GM18499 (cell line): ENCODE results near the gene DYNLRB1.

Experiments
- ATAC-seq: cut with Tn5 transposase; IDR thresholded peaks from one replicate; pipeline ENCODE4 v1.9.1; 2021; ENCODE audit warnings: moderate number of reproducible peaks; ENCODE audit not compliant: insufficient read depth, unreplicated experiment

DYNLRB1 gene

DNA sequence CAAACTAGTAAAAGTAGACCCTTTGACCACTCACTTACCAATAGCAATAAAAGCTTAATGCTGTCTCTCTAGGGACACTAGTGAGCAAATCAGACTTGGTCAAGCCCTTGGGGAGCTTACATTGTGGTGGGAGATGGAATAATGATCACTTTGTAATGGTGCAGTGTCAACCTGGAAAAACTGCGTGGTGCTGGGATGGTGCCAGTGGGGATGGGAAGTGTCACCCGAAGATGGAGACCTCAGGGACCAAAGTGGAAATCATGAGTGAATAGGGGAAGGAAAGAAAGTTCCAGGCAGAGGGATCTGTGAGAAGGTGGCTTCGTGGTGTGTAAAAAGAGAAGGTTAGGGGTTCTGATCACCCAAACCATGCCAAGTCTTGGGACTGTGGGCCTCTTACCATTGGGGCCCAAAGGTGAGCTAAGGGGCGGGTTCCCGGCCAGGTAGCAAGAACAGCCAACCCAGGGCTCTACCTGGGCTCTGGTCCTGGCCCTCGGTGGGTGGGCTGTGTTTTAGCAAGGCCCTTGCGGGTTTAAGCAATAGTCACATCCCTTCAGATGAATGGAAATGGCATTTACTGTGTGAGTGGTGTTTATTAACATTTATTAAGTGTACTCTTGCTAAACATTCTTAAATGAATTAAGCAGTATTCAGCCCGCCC, 15.5 kb downstream of the DYNLRB1 start:
- no peak for ATAC-seq

GRCh38 chr20:34532320-34532719, 16.1 kb downstream of the DYNLRB1 start:
- no peak for ATAC-seq

GRCh38 chr20:34532756-34533155, 16.5 kb downstream of the DYNLRB1 start:
- ATAC-seq = no peak

GRCh38 chr20:34534391-34535165, 18.4 kb downstream of the DYNLRB1 start:
- ATAC-seq = no peak

DNA sequence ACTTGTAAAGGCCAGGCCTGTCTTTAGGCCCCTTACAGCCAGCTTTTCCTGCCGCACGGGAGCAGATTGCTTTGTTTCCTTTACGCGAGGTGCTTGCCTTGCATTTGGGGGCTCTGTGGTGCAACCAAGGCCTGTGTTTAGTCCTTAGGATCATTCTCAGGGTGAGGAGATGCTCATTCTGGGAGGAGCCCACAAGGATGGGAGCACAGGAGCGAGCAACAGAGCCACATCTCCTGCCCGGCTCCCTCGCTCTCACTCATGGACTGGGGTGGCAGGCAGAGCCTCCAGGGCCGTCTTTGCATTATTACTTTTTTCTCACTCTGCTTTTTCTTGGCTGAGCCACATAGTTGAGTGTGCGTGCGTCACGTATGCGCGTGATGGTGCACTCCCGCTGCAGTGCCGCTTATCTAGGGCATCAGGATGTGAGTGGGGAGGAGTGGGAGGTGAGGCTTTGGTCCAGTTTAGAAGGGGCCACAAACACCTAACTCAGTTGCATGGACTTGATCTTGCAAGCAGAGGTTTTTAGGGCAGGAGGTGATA, 19.1 kb downstream of the DYNLRB1 start:
- ATAC-seq = no peak

DNA sequence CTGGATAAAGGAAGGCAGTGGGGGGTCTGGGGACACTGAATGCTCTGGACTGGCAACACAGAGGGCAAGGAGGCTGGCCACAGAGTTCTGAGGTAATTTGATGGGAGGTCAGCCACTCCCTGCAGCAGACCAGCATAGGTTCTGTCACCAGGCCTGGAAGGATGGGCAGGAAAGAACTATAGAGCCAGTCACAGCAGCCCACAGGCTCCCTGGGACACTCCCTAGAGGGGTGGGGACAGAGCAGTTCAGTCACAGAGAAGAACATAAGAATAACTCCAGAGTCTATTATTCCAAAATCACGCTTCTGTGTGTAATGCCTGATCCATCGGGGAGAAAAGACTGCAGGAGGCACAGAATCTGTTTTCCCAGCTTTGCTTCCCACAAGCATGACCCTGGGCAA, 19.6 kb downstream of the DYNLRB1 start:
- no peak for ATAC-seq

GRCh38 chr20:34536798-34537394, 20.7 kb downstream of the DYNLRB1 start:
- ATAC-seq = no peak

GRCh38 chr20:34537651-34538050, 21.4 kb downstream of the DYNLRB1 start:
- no peak for ATAC-seq

DNA sequence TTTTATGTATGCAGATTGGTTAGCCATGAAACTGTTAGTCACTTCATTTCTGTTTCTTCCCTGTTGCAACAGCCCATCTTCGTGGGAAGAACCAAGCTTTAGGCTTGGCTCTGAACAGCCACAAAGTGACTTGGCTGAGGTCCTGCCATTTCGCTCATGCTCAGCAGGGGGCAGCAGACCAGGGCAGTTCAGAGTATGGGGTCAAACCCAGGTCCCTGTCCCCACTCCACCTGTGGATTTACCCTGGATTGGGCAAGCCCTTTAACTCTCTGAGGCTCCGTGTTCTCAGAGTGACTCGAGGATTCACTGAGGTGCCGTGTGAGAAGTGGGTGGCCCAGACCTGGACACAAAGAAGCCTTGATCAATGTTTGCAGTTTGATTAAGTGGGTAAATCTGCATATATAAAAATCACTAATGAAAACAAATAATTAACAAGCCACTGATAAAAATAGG, 22.5 kb downstream of the DYNLRB1 start:
- ATAC-seq = no peak

GRCh38 chr20:34539756-34540155, 23.5 kb downstream of the DYNLRB1 start:
- ATAC-seq = no peak

GRCh38 chr20:34540596-34541263, 24.5 kb downstream of the DYNLRB1 start:
- no peak for ATAC-seq

GRCh38 chr20:34541264-34541901, 25.2 kb downstream of the DYNLRB1 start:
- no peak for ATAC-seq

DNA sequence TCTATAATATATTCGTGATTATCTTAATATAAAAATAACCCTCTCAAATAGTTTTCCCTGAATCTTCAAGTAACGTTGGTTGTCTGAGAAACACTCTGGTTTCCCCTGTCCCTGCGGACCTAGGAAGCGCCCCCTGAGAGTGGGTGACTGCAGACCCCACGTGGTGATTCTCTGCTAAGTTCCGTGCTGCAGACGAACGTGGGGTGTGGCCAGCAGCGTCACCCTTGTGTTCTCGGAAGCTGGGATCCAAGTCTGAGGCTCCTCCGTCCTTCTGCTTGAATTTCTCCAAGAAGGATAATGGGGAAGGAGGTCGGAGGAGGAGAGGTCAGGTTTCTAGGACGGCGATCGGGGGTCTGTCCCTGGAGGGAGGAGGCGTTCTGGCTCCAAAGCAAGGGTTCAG, 25.7 kb downstream of the DYNLRB1 start:
- ATAC-seq = no peak

DNA sequence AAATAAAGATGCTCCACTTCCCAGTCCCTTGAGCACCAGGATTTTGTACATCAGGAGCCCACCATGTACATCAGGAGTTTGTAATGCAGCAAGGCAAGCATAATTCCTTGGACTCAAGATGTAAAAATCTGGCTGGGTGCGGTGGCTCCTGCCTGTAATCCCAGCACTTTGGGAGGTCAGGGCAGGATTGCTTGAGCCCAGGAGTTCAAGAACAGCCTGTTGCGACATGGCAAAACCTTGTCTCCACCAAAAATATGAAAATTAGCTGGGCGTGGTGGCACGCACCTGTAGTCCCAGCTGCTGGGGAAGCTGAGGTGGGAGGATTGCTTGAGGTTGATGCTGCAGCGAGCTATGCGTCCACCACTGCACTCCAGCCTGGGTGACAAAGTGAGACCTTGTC, 26.2 kb downstream of the DYNLRB1 start:
- ATAC-seq = no peak

GRCh38 chr20:34543463-34544056, 27.3 kb downstream of the DYNLRB1 start:
- no peak for ATAC-seq

DNA sequence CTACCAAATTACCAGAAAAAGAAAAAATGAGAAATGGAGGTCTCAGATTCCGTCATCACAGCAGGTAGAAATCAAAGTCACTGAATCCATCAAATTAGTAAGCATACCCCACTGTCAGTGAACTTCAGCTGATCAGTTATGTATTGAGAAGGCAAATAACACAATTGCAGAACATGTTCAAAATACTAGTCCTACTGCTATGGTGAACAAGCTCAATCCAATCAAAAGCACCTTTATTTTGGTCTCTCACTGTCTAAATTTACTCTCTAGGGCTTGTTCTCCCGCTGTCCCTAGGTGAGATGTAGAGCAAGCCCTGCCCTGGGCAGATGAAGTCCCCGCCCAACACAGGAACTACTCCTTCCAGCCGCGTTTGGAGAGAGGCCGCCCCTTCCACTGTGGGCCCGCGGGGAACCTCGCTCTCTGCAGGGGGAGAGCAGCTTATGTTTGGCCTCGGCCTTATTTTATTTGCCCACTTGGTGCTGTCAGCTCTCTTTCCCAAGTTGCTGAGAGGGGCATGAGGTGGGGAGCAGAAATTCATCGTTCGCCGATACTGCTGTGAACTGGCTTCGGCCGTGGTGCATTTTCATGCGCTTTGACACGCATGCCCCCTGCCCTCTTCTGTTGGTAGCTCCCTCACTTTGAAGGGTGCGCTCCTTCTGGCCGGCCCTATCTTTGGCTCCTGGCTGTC, 28.0 kb downstream of the DYNLRB1 start:
- ATAC-seq = no peak

- no peak for ATAC-seq
Observed at GRCh38 chr20:34546751-34547181, 30.5 kb downstream of the DYNLRB1 start.

DNA sequence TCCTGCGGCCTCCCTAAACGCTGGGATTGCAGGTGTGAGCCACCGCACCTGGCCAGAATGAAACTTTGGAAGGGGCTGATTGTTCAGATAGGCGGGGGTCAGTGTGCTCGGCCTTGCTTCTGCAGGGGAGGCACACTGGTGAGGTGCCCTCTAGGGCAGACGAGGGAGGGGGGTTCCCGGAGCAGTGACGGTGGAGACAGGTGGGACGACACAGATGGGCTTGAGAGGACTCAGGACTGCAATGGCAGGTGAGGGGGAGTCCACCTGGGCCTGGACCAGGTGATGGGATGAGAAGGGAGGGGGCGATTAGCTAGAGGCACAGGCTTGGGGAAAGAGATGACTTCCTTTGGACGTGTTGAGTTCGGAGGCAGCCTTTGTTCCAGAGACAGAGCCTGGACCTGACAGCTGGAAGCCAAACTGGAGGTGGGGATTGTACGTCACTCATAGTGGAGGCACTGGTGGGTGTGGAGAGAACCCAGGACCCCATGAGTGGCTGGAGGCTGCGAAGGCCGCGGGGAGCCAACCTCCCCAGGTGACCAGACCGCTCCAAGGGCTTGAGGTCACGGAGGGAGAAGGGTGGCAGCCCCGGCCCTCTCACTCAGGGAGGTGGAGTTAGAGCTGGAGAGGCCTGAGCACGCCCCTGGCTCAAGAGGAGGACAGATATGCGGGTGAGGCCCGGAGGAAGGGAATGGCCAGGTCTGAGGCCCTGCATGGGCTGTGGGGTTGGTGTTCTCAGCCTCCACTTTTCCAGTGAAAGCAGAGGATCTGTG, 31.8 kb downstream of the DYNLRB1 start:
- ATAC-seq = no peak
